H1 (cell line): ENCODE results near the gene LRRC45. TPM values are rescaled to one million over a fixed set of nuclear protein-coding genes. Genes with fewer than 3 reads are reported as not detected.

Source experiments
- CTCF ChIA-PET: fragments of 300-600 bp; sonication (Branson Sonifier 250); formaldehyde crosslinking; loops from one replicate; lab custom pipeline; 2021; ENCODE audit not compliant: partially characterized antibody; lab: Charles Lee
- POLR2A ChIA-PET: fragments of 300-600 bp; sonication (Branson Sonifier 250); formaldehyde crosslinking; loops from one replicate; lab custom pipeline; 2021; ENCODE audit warnings: inconsistent platforms; ENCODE audit not compliant: partially characterized antibody; lab: Charles Lee
- DNase-seq, 2 experiments: peaks; one replicate each; pipeline versions ENCODE4 v3.0.0 to v3.0.0-alpha.2; 2010 to 2022; ENCODE audit warnings: low spot score in 2 of 2, low read depth in 1 of 2, mixed read lengths in 1 of 2
- FAIRE-seq: peaks from 2 replicates; lab custom pipeline; 2011; peaks lifted over from hg19 to GRCh38; lab: Jason Lieb, UNC
- H2AFZ ChIP-seq: 2 replicates; pipeline ENCODE4 v1.8.1; 2012; ENCODE audit warnings: low read length, inconsistent platforms
- H2AK5ac ChIP-seq: 2 replicates; pipeline ENCODE4 v1.6.1; 2013; ENCODE audit warnings: low read depth, low read length
- H2BK120ac ChIP-seq: replicated peaks from 2 replicates; pipeline ENCODE3; 2013; ENCODE audit warnings: low read depth, low read length, inconsistent platforms
- H2BK12ac ChIP-seq: 2 replicates; pipeline ENCODE4 v1.6.1; 2013; ENCODE audit warnings: low read depth, low read length
- H2BK15ac ChIP-seq: 2 replicates; pipeline ENCODE4 v1.6.1; 2013; ENCODE audit warnings: low read length
- H2BK20ac ChIP-seq: 2 replicates; pipeline ENCODE4 v1.6.1; 2013; ENCODE audit warnings: low read length
- H2BK5ac ChIP-seq: 2 replicates; pipeline ENCODE4 v1.6.1; 2013; ENCODE audit warnings: low read depth, low read length
- H3K14ac ChIP-seq: 2 replicates; pipeline ENCODE4 v1.6.1; 2013; ENCODE audit warnings: inconsistent platforms; ENCODE audit not compliant: insufficient read length
- H3K18ac ChIP-seq: 2 replicates; pipeline ENCODE4 v1.6.1; 2013; ENCODE audit warnings: low read length; ENCODE audit errors: extremely low read depth
- H3K23ac ChIP-seq: 2 replicates; pipeline ENCODE4 v1.6.1; 2013; ENCODE audit warnings: inconsistent platforms; ENCODE audit not compliant: insufficient read length
- H3K23me2 ChIP-seq: 2 replicates; pipeline ENCODE4 v1.6.1; 2013; ENCODE audit warnings: low read depth, low read length
- H3K27ac ChIP-seq: 2 replicates; pipeline ENCODE4 v1.6.1; 2011; ENCODE audit warnings: low read depth, low read length, inconsistent platforms
- H3K27me3 ChIP-seq, 4 experiments: replicated peaks in 1 of 4; 1 replicate in 1 of 4; 2 replicates in 3 of 4; pipeline versions ENCODE4 v1.6.1 to v1.8.1; 2011 to 2013; ENCODE audit warnings: low read length in 3 of 4, mild to moderate bottlenecking in 3 of 4, inconsistent platforms in 2 of 4, mixed read lengths in 2 of 4, moderate library complexity in 1 of 4; ENCODE audit not compliant: control insufficient read depth in 3 of 4, insufficient read depth in 3 of 4; ENCODE audit errors: extremely low read depth in 1 of 4
- H3K36me3 ChIP-seq, 4 experiments: 2 replicates each; pipeline versions ENCODE4 v1.6.1 to v1.8.1; 2011 to 2013; ENCODE audit warnings: mild to moderate bottlenecking in 4 of 4, low read length in 3 of 4, moderate library complexity in 2 of 4, control low read depth in 1 of 4, inconsistent platforms in 1 of 4; ENCODE audit not compliant: insufficient read depth in 4 of 4, control insufficient read depth in 2 of 4
- H3K4ac ChIP-seq: replicated peaks from 2 replicates; pipeline ENCODE3; 2013; ENCODE audit warnings: low read length, low read depth, mixed read lengths, inconsistent platforms; ENCODE audit not compliant: insufficient read length
- H3K4me1 ChIP-seq, 4 experiments: replicated peaks in 1 of 4; 1 replicate in 1 of 4; 2 replicates in 3 of 4; pipeline versions ENCODE4 v1.6.1 to v1.8.1; 2011 to 2013; ENCODE audit warnings: low read length in 3 of 4, inconsistent platforms in 2 of 4, mixed read lengths in 1 of 4; ENCODE audit not compliant: insufficient read depth in 4 of 4, control insufficient read depth in 3 of 4
- H3K4me2 ChIP-seq, 2 experiments: 2 replicates each; pipeline versions ENCODE4 v1.6.1 to v1.8.1; 2011 to 2013; ENCODE audit warnings: low read depth in 2 of 2, low read length in 2 of 2, control low read depth in 1 of 2, inconsistent platforms in 1 of 2, mild to moderate bottlenecking in 1 of 2; ENCODE audit not compliant: insufficient read depth in 1 of 2
- H3K4me3 ChIP-seq, 4 experiments: fragments of 200-600, 300-600 bp in 1 of 4; sonication (generic), shearing (Covaris generic), sonication (Bioruptor Twin) in 1 of 4; 2 replicates each; pipeline versions ENCODE4 v1.5.1 to v1.8.1; 2011 to 2016; ENCODE audit warnings: low read length in 4 of 4, low read depth in 3 of 4, control low read depth in 2 of 4, inconsistent platforms in 2 of 4, mild to moderate bottlenecking in 2 of 4, mixed read lengths in 1 of 4, moderate library complexity in 1 of 4; ENCODE audit not compliant: insufficient read depth in 2 of 4; ENCODE audit errors: extremely low read depth in 1 of 4
- H3K56ac ChIP-seq: replicated peaks from 2 replicates; pipeline ENCODE3; 2013; ENCODE audit warnings: low read depth, mild to moderate bottlenecking, mixed read lengths, low read length, inconsistent platforms; ENCODE audit not compliant: insufficient read length
- H3K79me1 ChIP-seq: 2 replicates; pipeline ENCODE4 v1.6.1; 2013; ENCODE audit warnings: low read depth, low read length, control low read depth
- H3K79me2 ChIP-seq, 2 experiments: 2 replicates each; pipeline versions ENCODE4 v1.6.1 to v1.8.1; 2012 to 2013; ENCODE audit warnings: low read length in 2 of 2, mild to moderate bottlenecking in 2 of 2, inconsistent platforms in 1 of 2; ENCODE audit not compliant: insufficient read depth in 2 of 2, control insufficient read depth in 1 of 2
- H3K9ac ChIP-seq, 4 experiments: replicated peaks in 1 of 4; 1 replicate in 1 of 4; 2 replicates in 3 of 4; pipeline versions ENCODE4 v1.6.1 to v1.8.1; 2011 to 2013; ENCODE audit warnings: low read depth in 3 of 4, low read length in 3 of 4, control low read depth in 2 of 4, mild to moderate bottlenecking in 2 of 4, moderate library complexity in 2 of 4, inconsistent platforms in 1 of 4; ENCODE audit errors: extremely low read depth in 1 of 4
- H3K9me3 ChIP-seq, 2 experiments: 2 replicates each; pipeline versions ENCODE4 v1.6.1 to v1.8.1; 2012 to 2013; ENCODE audit warnings: mild to moderate bottlenecking in 2 of 2, moderate library complexity in 2 of 2, control low read depth in 1 of 2, inconsistent platforms in 1 of 2, low read depth in 1 of 2, low read length in 1 of 2, mixed read lengths in 1 of 2; ENCODE audit not compliant: insufficient read depth in 2 of 2
- H4K20me1 ChIP-seq, 2 experiments: replicated peaks in 1 of 2; 2 replicates each; pipeline versions ENCODE3 to v1.8.1; 2011 to 2013; ENCODE audit warnings: inconsistent platforms in 2 of 2, low read length in 2 of 2, mild to moderate bottlenecking in 1 of 2; ENCODE audit not compliant: insufficient read depth in 2 of 2, control insufficient read depth in 1 of 2
- H4K5ac ChIP-seq: 2 replicates; pipeline ENCODE4 v1.6.1; 2013; ENCODE audit warnings: low read length, low read depth, mixed read lengths, inconsistent platforms; ENCODE audit not compliant: insufficient read length
- H4K8ac ChIP-seq: 2 replicates; pipeline ENCODE4 v1.8.0; 2013; ENCODE audit warnings: mild to moderate bottlenecking, moderate library complexity, low read length, inconsistent platforms; ENCODE audit not compliant: insufficient read depth; ENCODE audit errors: extremely low read depth
- H4K91ac ChIP-seq: replicated peaks from 2 replicates; pipeline ENCODE3; 2013; ENCODE audit warnings: low read length, mixed read lengths, inconsistent platforms; ENCODE audit not compliant: insufficient read length
- CBX5 ChIP-seq: fragments of 300-800, 300-1000 bp; sonication (generic); IDR thresholded peaks from 2 replicates; pipeline ENCODE4 v1.7.1; 2016; ENCODE audit warnings: antibody characterized with exemption, low read length, low read depth
- CHD1 ChIP-seq: IDR thresholded peaks from 2 replicates; pipeline ENCODE4 v1.6.1; 2012; ENCODE audit warnings: low read depth, low read length, improper control_type of control experiment
- SIN3A ChIP-seq, 2 experiments: IDR thresholded peaks in 1 of 2; conservative IDR thresholded peaks in 1 of 2; 2 replicates each; pipeline ENCODE4 v1.6.1; 2011 to 2012; ENCODE audit warnings: low read length in 2 of 2, improper control_type of control experiment in 1 of 2, low read depth in 1 of 2, mild to moderate bottlenecking in 1 of 2
- SIX5 ChIP-seq: IDR thresholded peaks from 2 replicates; pipeline ENCODE4 v1.6.1; 2011; ENCODE audit warnings: mild to moderate bottlenecking, low read depth, low read length
- TBP ChIP-seq: IDR thresholded peaks from 2 replicates; pipeline ENCODE4 v1.6.1; 2011; ENCODE audit warnings: low read depth, low read length, improper control_type of control experiment
- WGBS, 2 experiments: shearing (Covaris generic) in 1 of 2; methylation state at CpG; one replicate each; pipeline versions ENCODE4 v1.1.6 to v1.1.7; 2013 to 2015; ENCODE audit warnings: low lambda C conversion rate in 2 of 2, mixed read lengths in 2 of 2, inconsistent platforms in 1 of 2, low coverage in 1 of 2, missing lambda C conversion rate in 1 of 2; ENCODE audit not compliant: insufficient replicate concordance in 2 of 2, insufficient coverage in 1 of 2, insufficient read length in 1 of 2; ENCODE audit errors: extremely low coverage in 1 of 2, missing lambda C conversion rate in 1 of 2; 5-methylcytosine and 5-hydroxymethylcytosine counted together
- polyA plus RNA-seq, 7 experiments: library from polyadenylated mRNA; depleted of rRNA in 3 of 7; stranded (reverse) in 5 of 7; unstranded in 2 of 7; fragments of >200 nt in 5 of 7; fragments of 200-250 nt in 2 of 7; gene quantifications; 1 replicate in 5 of 7; 2 replicates in 1 of 7; 4 replicates in 1 of 7; pipeline versions ENCODE4 v1.2.1 to v1.2.3, GENCODE V29; 2011 to 2013; ENCODE audit warnings: missing spikeins in 2 of 7, mixed read lengths in 2 of 7
- total RNA-seq: library from RNA; stranded (reverse); fragmentation: NEBNext Ultra II Directional; extraction: Animal tissue kit (Norgen Biotek cat#: 25700); gene quantifications from 2 replicates; pipeline ENCODE4 v1.2.1, GENCODE V29; 2021

LRRC45 gene
- total and polyA plus RNA-seq, 2 of the 8 experiments (the other 6 are each of a cell fraction or from before 2014, with no cell fraction given) = 11.5 to 29.0 TPM

DNA sequence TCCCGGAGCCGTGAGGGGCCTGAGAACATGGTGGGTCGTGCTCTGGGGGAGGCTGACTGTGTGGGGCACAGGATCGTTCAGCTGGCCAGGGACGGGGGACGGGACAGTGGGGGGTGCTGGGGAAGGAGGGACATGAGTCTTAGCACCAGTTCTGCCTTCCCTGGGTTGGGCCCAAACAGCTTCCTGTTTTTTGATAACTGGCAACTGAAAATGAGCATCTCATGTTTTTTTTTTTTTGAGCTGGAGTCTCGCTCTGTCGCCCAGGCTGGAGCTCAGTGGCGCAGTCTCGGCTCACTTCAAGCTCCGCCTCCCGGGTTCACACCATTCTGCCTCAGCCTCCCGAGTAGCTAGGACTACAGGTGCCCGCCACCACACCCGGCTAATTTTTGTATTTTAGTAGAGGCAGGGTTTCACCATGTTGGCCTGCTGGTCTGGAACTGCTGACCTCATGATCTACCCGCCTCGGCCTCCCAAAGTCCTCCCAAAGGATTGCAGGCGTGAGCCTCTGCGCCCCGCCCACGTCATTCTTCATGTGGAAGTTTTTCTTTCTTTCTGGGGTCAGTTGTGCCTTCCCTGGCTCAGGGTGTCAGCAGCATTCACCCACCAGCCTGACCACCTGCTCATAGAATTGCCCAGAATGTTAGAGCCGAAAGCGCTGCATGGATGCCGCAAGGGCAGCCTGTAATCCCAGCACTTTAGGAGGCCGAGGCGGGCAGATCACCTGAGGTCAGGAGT is 39.3 kb upstream of the LRRC45 start:
- Histone ChIP-seq H3K23ac (no peak overlapping the region), H3K4me1 (no peaks in the 10 kb centered on the region), H2AK5ac (no peak overlapping the region), H2BK20ac (no peak overlapping the region)
- no peak for DNase-seq
- TF ChIP-seq SIN3A (conservative IDR thresholded peaks at IDR 0.05 in 1 of 2, IDR thresholded peaks at IDR 0.05 in 1 of 2; ENCODE audit: low read depth in 1 of 2, low read length in 2 of 2) (no peak), TBP (no peak), CHD1 (no peak), SIX5 (no peak), CBX5 (no peak)
- TF ChIP-seq, all 59 proteins: peak for 0
- Histone ChIP-seq H3K9ac (no peak overlapping the region), H3K14ac (no peak overlapping the region), H3K27me3 (no peaks in the 10 kb centered on the region), H3K23me2 (peaks cover 2% of the 10 kb centered on the region; the same call in 1 of the 2 replicates), H2BK12ac (no peak overlapping the region), H3K79me2 (0 out of 4 replicates have a peak, but pooled peaks cover 0 to under 1% of the 10 kb centered on the region in 2 experiments), H2BK120ac (no peak overlapping the region), H3K4ac (no peak overlapping the region), H3K9me3 (no peaks in the 10 kb centered on the region), H3K4me3 (no peak overlapping the region), H2AFZ (no peak overlapping the region), H2BK5ac (no peak overlapping the region), H3K79me1 (peaks cover 3% of the 10 kb centered on the region; the same call in 1 of the 2 replicates), H3K27ac (no peak overlapping the region), H4K91ac (no peak overlapping the region), H4K20me1 (peaks cover 0 to 8% of the 10 kb centered on the region in 2 experiments), H4K5ac (no peak overlapping the region), H3K56ac (no peak overlapping the region), H3K4me2 (no peak overlapping the region), H3K18ac (no peak overlapping the region), H2BK15ac (no peak overlapping the region), H3K36me3 (peaks cover 2 to 25% (median 16%) of the 10 kb centered on the region in 4 experiments; a peak in 6 of 8 replicates), H4K8ac (no peak overlapping the region)
- no peak for FAIRE-seq
- POLR2A ChIA-PET = interaction anchor here (0.7 to 1.4 kb wide), 3 partner anchors 14 to 280 kb away, joined by 4 read pairs; partner anchors contain the start of gene MRPL12
- WGBS, 2 experiments = 98% methylated on average over 24 of the region's 26 CpGs; no CpG with 5 or more reads in 1 of the 2 experiments
- CTCF ChIA-PET = interaction anchor here (0.6 to 3.2 kb wide), 6 partner anchors 10 to 94 kb away, joined by 3 to 12 read pairs (median 4); no protein-coding TSS in a partner anchor
